BJ (cell line): ENCODE measurements around the gene NGB. TPM values are rescaled to one million over a fixed set of nuclear protein-coding genes. Genes with fewer than 3 reads are reported as not detected.

Source experiments
- CTCF ChIA-PET: fragments of 350-600 bp; formaldehyde crosslinking; extraction: SDS; loops from one replicate; lab custom pipeline; 2021; ENCODE audit warnings: antibody characterized with exemption, inconsistent platforms; lab: Yijun Ruan, JAX
- POLR2A ChIA-PET: fragments of 300-600 bp; sonication (Branson Sonifier 250); formaldehyde crosslinking; extraction: SDS; loops from one replicate; lab custom pipeline; 2021; ENCODE audit warnings: antibody characterized with exemption; lab: Charles Lee
- DNase-seq: peaks from one replicate; pipeline ENCODE4 v3.0.0-alpha.2; 2011; ENCODE audit warnings: low read depth
- H3K27me3 ChIP-seq: 2 replicates; pipeline ENCODE4 v1.6.0; 2011; ENCODE audit warnings: low read length; ENCODE audit not compliant: control insufficient read depth, insufficient read depth
- H3K36me3 ChIP-seq: 2 replicates; pipeline ENCODE4 v1.5.1; 2011; ENCODE audit warnings: low read length; ENCODE audit not compliant: control insufficient read depth, insufficient read depth
- H3K4me3 ChIP-seq: 2 replicates; pipeline ENCODE4 v1.5.1; 2011; ENCODE audit warnings: low read depth, mild to moderate bottlenecking, control low read depth, low read length
- CTCF ChIP-seq: IDR thresholded peaks from 2 replicates; pipeline ENCODE4 v1.5.1; 2011; ENCODE audit warnings: low read depth, mild to moderate bottlenecking, control low read depth, inconsistent platforms, low read length, moderate library complexity; ENCODE audit not compliant: insufficient read depth
- polyA plus RNA-seq: library from polyadenylated mRNA; depleted of rRNA; stranded (reverse); fragments of >200 nt; gene quantifications from 2 replicates; pipeline ENCODE4 v1.2.3, GENCODE V29; 2011

The NGB gene
- polyA plus RNA-seq, 1 experiment: 0.05 TPM

GRCh38 chr14:77276959-77277358 is 6.0 kb upstream of the NGB start:
- no peaks in the 10 kb centered on the region; the same call in 1 of the 2 replicates for H3K27me3 ChIP-seq

GRCh38 chr14:77276295-77276935 is 5.4 kb upstream of the NGB start:
- DNase-seq: no peak
- H3K36me3 ChIP-seq: peaks cover 12% of the 10 kb centered on the region
- ChIA-PET CTCF (no interaction called here), POLR2A (no interaction called here)
- H3K27me3 ChIP-seq: peaks cover 1% of the 10 kb centered on the region; the same call in 1 of the 2 replicates
- TF ChIP-seq CTCF: no peak
- H3K4me3 ChIP-seq: no peak overlapping the region

More at GRCh38 chr14:77276959-77277358, 6.0 kb upstream of the NGB start:
- no peak for DNase-seq
- H3K4me3 ChIP-seq: no peak overlapping the region
- POLR2A ChIA-PET: no interaction called here
- CTCF ChIA-PET: no interaction called here
- peaks cover 12% of the 10 kb centered on the region for H3K36me3 ChIP-seq
- no peak for TF ChIP-seq CTCF

GRCh38 chr14:77275601-77276017 is 4.6 kb upstream of the NGB start:
- CTCF ChIA-PET: no interaction called here
- POLR2A ChIA-PET: no interaction called here

GRCh38 chr14:77275041-77275580 is 4.1 kb upstream of the NGB start:
- DNase-seq: no peak
- POLR2A ChIA-PET: no interaction called here
- H3K36me3 ChIP-seq: peaks cover 12% of the 10 kb centered on the region
- no peak overlapping the region for H3K4me3 ChIP-seq
- CTCF ChIA-PET: interaction anchor here (1.0 to 1.8 kb wide), 2 partner anchors 26 to 41 kb away, joined by 3 to 4 read pairs; no protein-coding TSS in a partner anchor
- no peak for TF ChIP-seq CTCF
- H3K27me3 ChIP-seq: peaks cover 4% of the 10 kb centered on the region

More at GRCh38 chr14:77275601-77276017, 4.6 kb upstream of the NGB start:
- TF ChIP-seq CTCF: no peak
- no peak for DNase-seq
- Histone ChIP-seq H3K27me3 (peaks cover 4% of the 10 kb centered on the region), H3K36me3 (peaks cover 12% of the 10 kb centered on the region), H3K4me3 (no peak overlapping the region)

- TF ChIP-seq CTCF: no peak
- H3K36me3 ChIP-seq: peaks cover 8% of the 10 kb centered on the region
- POLR2A ChIA-PET: no interaction called here
- CTCF ChIA-PET: interaction anchor here (1.0 to 1.8 kb wide), 2 partner anchors 27 to 42 kb away, joined by 3 to 4 read pairs; no protein-coding TSS in a partner anchor
- H3K4me3 ChIP-seq: no peak overlapping the region
- peaks cover 10% of the 10 kb centered on the region for H3K27me3 ChIP-seq
- no peak for DNase-seq
Observed at GRCh38 chr14:77273796-77274195, 2.8 kb upstream of the NGB start.
